Measurements from ENCODE around the gene C22orf39.

- TF ChIP-seq POLR2AphosphoS5 (IDR thresholded peaks at IDR 0.05): no peak
- TF ChIP-seq CTCF (IDR thresholded peaks at IDR 0.05): no peak
- no peak for TF ChIP-seq POLR2A (IDR thresholded peaks at IDR 0.05; ENCODE audit: low read depth)
These were observed 17.3 kb downstream of the C22orf39 start for GRCh38 chr22:19429950-19430889.
